Measurements from ENCODE around the gene ORMDL2.
"Not testable (repeated sequence)": the region's sequence is repeated elsewhere in the genome, so short reads cannot be mapped to it uniquely, and the experiment has no call there.

The ORMDL2 gene

DNA sequence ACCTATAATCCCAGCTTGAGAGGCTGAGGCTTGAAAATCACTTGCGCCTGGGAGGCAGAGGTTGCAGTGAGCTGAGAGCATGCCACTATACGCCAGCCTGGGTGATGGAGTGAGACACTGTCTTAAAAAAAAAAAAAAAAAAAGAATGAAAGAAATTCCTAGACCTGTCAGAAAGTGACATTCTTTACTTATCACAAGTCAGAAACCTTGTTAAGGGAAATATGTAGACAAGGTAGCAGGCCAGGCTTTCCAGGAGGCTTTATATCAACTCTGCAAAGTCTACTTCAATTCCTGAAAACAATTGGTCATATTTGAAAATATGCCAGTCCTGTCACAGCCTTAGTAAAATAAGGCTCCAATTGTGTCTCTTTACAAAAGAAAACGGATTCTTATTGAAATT lies 44.0 kb downstream of the ORMDL2 start:
- no peak for DNase-seq

DNA sequence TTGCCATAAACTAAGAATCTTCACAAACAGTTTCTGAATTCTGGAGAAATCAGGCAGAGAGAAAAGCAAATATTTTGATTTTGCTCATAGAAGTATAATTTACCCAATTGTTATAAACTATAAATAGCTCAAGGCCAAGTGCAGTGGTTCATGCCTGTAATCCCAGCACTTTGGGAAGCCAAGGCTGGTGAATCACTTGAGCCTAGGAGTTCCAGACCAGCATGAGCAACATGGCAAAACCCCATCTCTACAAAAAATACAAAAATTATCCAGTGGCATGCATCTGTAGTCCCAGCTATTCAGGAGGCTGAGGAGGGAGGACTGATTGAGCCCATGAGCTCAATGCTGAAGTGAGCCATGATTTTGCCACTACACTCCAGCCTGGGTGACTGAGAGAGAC lies 44.4 kb downstream of the ORMDL2 start:
- DNase-seq = no peak

DNA sequence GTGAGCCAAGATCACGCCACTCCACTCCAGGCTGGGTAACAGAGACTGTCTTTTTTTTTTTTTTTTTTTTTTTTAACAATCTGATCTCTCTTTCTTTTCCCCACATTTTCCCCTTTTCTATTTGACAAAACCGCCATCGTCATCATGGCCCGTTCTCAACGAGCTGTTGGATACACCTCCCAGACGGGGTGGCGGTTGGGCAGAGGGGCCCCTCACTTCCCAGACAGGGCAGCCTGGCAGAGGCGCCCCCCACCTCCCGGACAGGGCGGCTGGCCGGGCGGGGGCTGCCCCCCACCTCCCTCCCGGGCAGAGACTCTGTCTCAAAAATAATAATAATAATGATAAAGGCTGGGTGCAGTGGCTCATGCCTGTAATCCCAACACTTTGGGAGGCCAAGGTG lies 45.1 kb downstream of the ORMDL2 start:
- DNase-seq = not testable (repeated sequence)

- no peak for DNase-seq
These were observed 47.5 kb downstream of the ORMDL2 start for GRCh38 chr12:55865327-55865726.

GRCh38 chr12:55866454-55867004 lies 48.7 kb downstream of the ORMDL2 start:
- DNase-seq = not testable (repeated sequence)
